ENCODE data around the gene BCL2.

GRCh38 chr18:63264871-63265270 is 54.7 kb downstream of the BCL2 start:
- TF ChIP-seq, protein P1, sequence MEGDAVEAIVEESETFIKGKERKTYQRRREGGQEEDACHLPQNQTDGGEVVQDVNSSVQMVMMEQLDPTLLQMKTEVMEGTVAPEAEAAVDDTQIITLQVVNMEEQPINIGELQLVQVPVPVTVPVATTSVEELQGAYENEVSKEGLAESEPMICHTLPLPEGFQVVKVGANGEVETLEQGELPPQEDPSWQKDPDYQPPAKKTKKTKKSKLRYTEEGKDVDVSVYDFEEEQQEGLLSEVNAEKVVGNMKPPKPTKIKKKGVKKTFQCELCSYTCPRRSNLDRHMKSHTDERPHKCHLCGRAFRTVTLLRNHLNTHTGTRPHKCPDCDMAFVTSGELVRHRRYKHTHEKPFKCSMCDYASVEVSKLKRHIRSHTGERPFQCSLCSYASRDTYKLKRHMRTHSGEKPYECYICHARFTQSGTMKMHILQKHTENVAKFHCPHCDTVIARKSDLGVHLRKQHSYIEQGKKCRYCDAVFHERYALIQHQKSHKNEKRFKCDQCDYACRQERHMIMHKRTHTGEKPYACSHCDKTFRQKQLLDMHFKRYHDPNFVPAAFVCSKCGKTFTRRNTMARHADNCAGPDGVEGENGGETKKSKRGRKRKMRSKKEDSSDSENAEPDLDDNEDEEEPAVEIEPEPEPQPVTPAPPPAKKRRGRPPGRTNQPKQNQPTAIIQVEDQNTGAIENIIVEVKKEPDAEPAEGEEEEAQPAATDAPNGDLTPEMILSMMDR (IDR thresholded peaks at IDR 0.05), result no peak
- no peak for TF ChIP-seq POLR2A (IDR thresholded peaks at IDR 0.05)
